Liver (tissue), 9 donors: Measurements from ENCODE around the gene SLC43A3. TPM values are rescaled to one million over a fixed set of nuclear protein-coding genes. Genes with fewer than 3 reads are reported as not detected.

Experiments used
- DNase-seq: peaks from one replicate; pipeline ENCODE4 v3.0.0-alpha.2; 2017; ENCODE audit warnings: low spot score
- H3K27ac ChIP-seq, 2 donors: one replicate each; pipeline ENCODE4 v1.7.0; 2013; ENCODE audit warnings: inconsistent platforms in 2 of 2, low read length in 2 of 2, control low read depth in 1 of 2, low read depth in 1 of 2, mild to moderate bottlenecking in 1 of 2
- H3K27me3 ChIP-seq, 4 donors: one replicate each; pipeline versions ENCODE4 v1.6.1 to v1.7.0; 2013; ENCODE audit warnings: low read length in 3 of 4, inconsistent platforms in 1 of 4, mild to moderate bottlenecking in 1 of 4, moderate library complexity in 1 of 4; ENCODE audit not compliant: control insufficient read depth in 4 of 4, insufficient read depth in 4 of 4
- H3K36me3 ChIP-seq, 4 donors: one replicate each; pipeline versions ENCODE4 v1.6.1 to v1.7.0; 2013; ENCODE audit warnings: low read length in 3 of 4, mild to moderate bottlenecking in 3 of 4, low read depth in 1 of 4, moderate library complexity in 1 of 4; ENCODE audit not compliant: control insufficient read depth in 4 of 4, insufficient read depth in 3 of 4
- H3K4me1 ChIP-seq, 4 donors: one replicate each; pipeline versions ENCODE4 v1.6.1 to v1.7.0; 2013; ENCODE audit warnings: low read length in 3 of 4, mild to moderate bottlenecking in 3 of 4, moderate library complexity in 1 of 4; ENCODE audit not compliant: control insufficient read depth in 4 of 4, insufficient read depth in 4 of 4
- H3K4me3 ChIP-seq, 3 donors: one replicate each; pipeline versions ENCODE4 v1.6.1 to v1.7.0; 2013; ENCODE audit warnings: low read length in 3 of 3, control low read depth in 1 of 3, low read depth in 1 of 3, mild to moderate bottlenecking in 1 of 3
- H3K9ac ChIP-seq, 2 donors: one replicate each; pipeline ENCODE4 v1.7.0; 2013; ENCODE audit warnings: low read length in 2 of 2, mild to moderate bottlenecking in 2 of 2, moderate library complexity in 2 of 2, control low read depth in 1 of 2, low read depth in 1 of 2
- H3K9me3 ChIP-seq, 4 donors: one replicate each; pipeline versions ENCODE4 v1.6.1 to v1.7.0; 2013; ENCODE audit warnings: low read length in 3 of 4; ENCODE audit not compliant: control insufficient read depth in 4 of 4
- ATF3 ChIP-seq: IDR thresholded peaks from 2 replicates; pipeline ENCODE4 v1.6.1; 2016; ENCODE audit warnings: antibody characterized with exemption
- CTCF ChIP-seq: fragments of 150-350 bp; IDR thresholded peaks from 2 replicates; pipeline ENCODE4 v1.5.1; 2017; ENCODE audit warnings: improper control_type of control experiment, low read depth, low read length; ENCODE audit not compliant: missing input control
- EGR1 ChIP-seq, 2 donors: IDR thresholded peaks; 2 replicates each; pipeline ENCODE4 v1.6.1; 2016 to 2018; ENCODE audit warnings: antibody characterized with exemption in 2 of 2, low read depth in 2 of 2
- FOXA1 ChIP-seq: IDR thresholded peaks from 2 replicates; pipeline ENCODE4 v1.6.1; 2016; ENCODE audit warnings: antibody characterized with exemption
- FOXA2 ChIP-seq: IDR thresholded peaks from 2 replicates; pipeline ENCODE4 v1.6.1; 2016; ENCODE audit warnings: antibody characterized with exemption
- GABPA ChIP-seq, 2 donors: IDR thresholded peaks in 1 of 2; conservative IDR thresholded peaks in 1 of 2; 2 replicates each; pipeline ENCODE4 v1.6.1; 2016; ENCODE audit warnings: antibody characterized with exemption in 2 of 2, mild to moderate bottlenecking in 1 of 2, moderate library complexity in 1 of 2
- HNF4A ChIP-seq, 2 donors: conservative IDR thresholded peaks; 2 replicates each; pipeline ENCODE4 v1.6.1; 2016; ENCODE audit warnings: antibody characterized with exemption in 2 of 2, mild to moderate bottlenecking in 2 of 2
- HNF4G ChIP-seq: IDR thresholded peaks from 2 replicates; pipeline ENCODE4 v1.6.1; 2016; ENCODE audit warnings: antibody characterized with exemption
- JUND ChIP-seq, 2 donors: IDR thresholded peaks; 2 replicates each; pipeline ENCODE4 v1.6.1; 2016; ENCODE audit warnings: antibody characterized with exemption in 2 of 2
- MAX ChIP-seq: IDR thresholded peaks from 2 replicates; pipeline ENCODE4 v1.6.1; 2016; ENCODE audit warnings: antibody characterized with exemption
- NR2F2 ChIP-seq: IDR thresholded peaks from 2 replicates; pipeline ENCODE4 v1.6.1; 2016; ENCODE audit warnings: antibody characterized with exemption
- RAD21 ChIP-seq, 2 donors: IDR thresholded peaks; 2 replicates each; pipeline ENCODE4 v1.6.1; 2016; ENCODE audit warnings: antibody characterized with exemption in 2 of 2, mild to moderate bottlenecking in 2 of 2
- REST ChIP-seq: IDR thresholded peaks from 2 replicates; pipeline ENCODE4 v1.6.1; 2016; ENCODE audit warnings: antibody characterized with exemption, mild to moderate bottlenecking
- RXRA ChIP-seq, 2 donors: IDR thresholded peaks; 2 replicates each; pipeline ENCODE4 v1.6.1; 2017 to 2018; ENCODE audit warnings: antibody characterized with exemption in 2 of 2, mild to moderate bottlenecking in 1 of 2
- SP1 ChIP-seq: IDR thresholded peaks from 2 replicates; pipeline ENCODE4 v1.6.1; 2018; ENCODE audit warnings: antibody characterized with exemption, mild to moderate bottlenecking
- TAF1 ChIP-seq: conservative IDR thresholded peaks from 2 replicates; pipeline ENCODE4 v1.6.1; 2016; ENCODE audit warnings: antibody characterized with exemption, mild to moderate bottlenecking
- YY1 ChIP-seq: IDR thresholded peaks from 2 replicates; pipeline ENCODE4 v1.6.1; 2016; ENCODE audit warnings: antibody characterized with exemption, mild to moderate bottlenecking
- ZBTB33 ChIP-seq: IDR thresholded peaks from 2 replicates; pipeline ENCODE4 v1.6.1; 2016; ENCODE audit warnings: antibody characterized with exemption
- WGBS: extraction: QIAGEN DNeasy Blood & Tissue Kit; methylation state at CpG from one replicate; pipeline ENCODE4 v1.1.7; 2013; 5-methylcytosine and 5-hydroxymethylcytosine counted together
- polyA plus RNA-seq, 2 donors: library from polyadenylated mRNA; stranded (reverse) in 1 of 2; unstranded in 1 of 2; fragments of 200-250 nt in 1 of 2; fragments of >200 nt in 1 of 2; fragmentation: Nextera tagmentation in 1 of 2; extraction: Ambion mirVana in 1 of 2; gene quantifications; one replicate each; pipeline versions ENCODE4 v1.2.1 to v1.2.3, GENCODE V29; 2013 to 2015
- total RNA-seq, 2 donors: library from RNA; depleted of rRNA; stranded (reverse); fragments of >200 nt; gene quantifications; one replicate each; pipeline ENCODE4 v1.2.3, GENCODE V29; 2014
- donor health status: healthy.
- donor health status: healthy.
- donor health status: healthy.
- donor health status: healthy.
- donor health status: healthy.

The SLC43A3 gene
- total and polyA plus RNA-seq, 4 donors: 47.2 to 152 (median 93.0) TPM

- no peaks in the 10 kb centered on the region for H3K4me1 ChIP-seq
- no peak for DNase-seq
- TF ChIP-seq HNF4G: no peak
- TF ChIP-seq YY1: no peak
- TF ChIP-seq RXRA (IDR thresholded peaks at IDR 0.05): no peak
- TF ChIP-seq FOXA2: no peak
- no peak for TF ChIP-seq ZBTB33
- TF ChIP-seq HNF4A (conservative IDR thresholded peaks at IDR 0.05): no peak
- no peak for TF ChIP-seq MAX
- no peak for TF ChIP-seq ATF3
- TF ChIP-seq NR2F2: no peak
- TF ChIP-seq TAF1: no peak
- no peak for TF ChIP-seq GABPA (IDR thresholded peaks at IDR 0.05 in 1 of 2, conservative IDR thresholded peaks at IDR 0.05 in 1 of 2)
- no peak for TF ChIP-seq EGR1 (IDR thresholded peaks at IDR 0.05; ENCODE audit: low read depth in 2 of 2)
- TF ChIP-seq FOXA1: no peak
- TF ChIP-seq JUND (IDR thresholded peaks at IDR 0.05): no peak
- TF ChIP-seq REST: no peak
- no peak for TF ChIP-seq CTCF
- no peak for TF ChIP-seq SP1
- TF ChIP-seq RAD21 (IDR thresholded peaks at IDR 0.05): no peak
- H3K27ac ChIP-seq: no peak overlapping the region
- no peak overlapping the region for H3K4me3 ChIP-seq
- H3K36me3 ChIP-seq: no peaks in the 10 kb centered on the region
- no peaks in the 10 kb centered on the region for H3K9me3 ChIP-seq
- H3K9ac ChIP-seq: no peak overlapping the region
- no peaks in the 10 kb centered on the region for H3K27me3 ChIP-seq
- WGBS: 89% methylated on average over 2 of the region's 2 CpGs
Observed at GRCh38 chr11:57391539-57391938, 35.4 kb downstream of the SLC43A3 start.
